Neural progenitor cell (in vitro differentiated cells): Measurements from ENCODE around the gene SHC3. TPM values are rescaled to one million over a fixed set of nuclear protein-coding genes. Genes with fewer than 3 reads are reported as not detected.

Source experiments
- DNase-seq: peaks from one replicate; pipeline ENCODE4 v3.0.0-alpha.2; 2016; ENCODE audit warnings: low spot score
- H2AFZ ChIP-seq: fragments of 200-600 bp; sonication (generic); replicated peaks from 2 replicates; pipeline ENCODE4 v1.6.1; 2016; ENCODE audit warnings: antibody characterized with exemption
- H3F3A ChIP-seq: fragments of 200-600 bp; sonication (generic); 2 replicates; pipeline ENCODE4 v1.6.1; 2016; ENCODE audit warnings: antibody characterized with exemption, low read depth
- H3K27ac ChIP-seq: fragments of 200-600 bp; sonication (generic); 2 replicates; pipeline ENCODE4 v1.5.1; 2016; ENCODE audit warnings: mild to moderate bottlenecking
- H3K27me3 ChIP-seq: fragments of 200-600 bp; sonication (generic); 2 replicates; pipeline ENCODE4 v1.6.1; 2016; ENCODE audit warnings: mild to moderate bottlenecking, moderate library complexity
- H3K36me3 ChIP-seq: fragments of 200-600 bp; sonication (generic); 2 replicates; pipeline ENCODE4 v1.5.1; 2016
- H3K4me1 ChIP-seq: fragments of 200-600 bp; sonication (generic); 2 replicates; pipeline ENCODE4 v1.6.1; 2016; ENCODE audit warnings: mixed run types
- H3K4me2 ChIP-seq: fragments of 200-600 bp; sonication (generic); 2 replicates; pipeline ENCODE4 v1.6.1; 2016
- H3K4me3 ChIP-seq: fragments of 200-600 bp; sonication (generic); 2 replicates; pipeline ENCODE4 v1.5.1; 2016
- H3K79me2 ChIP-seq: fragments of 200-600 bp; sonication (generic); 2 replicates; pipeline ENCODE4 v1.6.1; 2016; ENCODE audit warnings: low read depth
- H3K9ac ChIP-seq: fragments of 200-600 bp; sonication (generic); 2 replicates; pipeline ENCODE4 v1.6.1; 2016
- H3K9me3 ChIP-seq: fragments of 200-600 bp; sonication (generic); 2 replicates; pipeline ENCODE4 v1.5.1; 2016; ENCODE audit warnings: low read depth
- H4K20me1 ChIP-seq: fragments of 200-600 bp; sonication (generic); 2 replicates; pipeline ENCODE4 v1.6.1; 2016; ENCODE audit warnings: low read depth
- H3K27ac Mint-ChIP-seq: 3 replicates; pipeline ENCODE4 v1.8.0; 2021; ENCODE audit warnings: mixed read lengths
- H3K27me3 Mint-ChIP-seq: 2 replicates; pipeline ENCODE4 v1.8.0; 2022; ENCODE audit warnings: low read depth, mild to moderate bottlenecking, inconsistent platforms, moderate library complexity, mixed read lengths; ENCODE audit not compliant: insufficient read depth
- H3K36me3 Mint-ChIP-seq: 3 replicates; pipeline ENCODE4 v1.8.0; 2021; ENCODE audit warnings: mixed read lengths
- H3K4me1 Mint-ChIP-seq: 3 replicates; pipeline ENCODE4 v1.8.0; 2021; ENCODE audit warnings: mixed read lengths
- H3K4me3 Mint-ChIP-seq: 3 replicates; pipeline ENCODE4 v1.8.0; 2021; ENCODE audit warnings: mild to moderate bottlenecking, moderate library complexity, mixed read lengths
- H3K9me3 Mint-ChIP-seq: 3 replicates; pipeline ENCODE4 v1.8.0; 2020; ENCODE audit warnings: mixed read lengths
- CTCF ChIP-seq: fragments of 200-600 bp; sonication (generic); IDR thresholded peaks from 2 replicates; pipeline ENCODE4 v1.5.1; 2017; ENCODE audit warnings: antibody characterized with exemption, mild to moderate bottlenecking
- EZH2 ChIP-seq: fragments of 200-600 bp; sonication (generic); IDR thresholded peaks from 2 replicates; pipeline ENCODE4 v1.6.1; 2017; ENCODE audit warnings: antibody characterized with exemption, mild to moderate bottlenecking, moderate library complexity
- EZH2phosphoT487 ChIP-seq: fragments of 200-600 bp; sonication (generic); IDR thresholded peaks from 2 replicates; pipeline ENCODE4 v1.6.1; 2017; ENCODE audit warnings: antibody characterized with exemption
- total RNA-seq: library from RNA; depleted of rRNA; stranded (reverse); fragments of >200 nt; gene quantifications from 2 replicates; pipeline ENCODE4 v1.2.3, GENCODE V29; 2015; ENCODE audit warnings: low replicate concordance

SHC3 gene
- total RNA-seq, 1 donor from 2014 or later, result 0.64 TPM

DNA sequence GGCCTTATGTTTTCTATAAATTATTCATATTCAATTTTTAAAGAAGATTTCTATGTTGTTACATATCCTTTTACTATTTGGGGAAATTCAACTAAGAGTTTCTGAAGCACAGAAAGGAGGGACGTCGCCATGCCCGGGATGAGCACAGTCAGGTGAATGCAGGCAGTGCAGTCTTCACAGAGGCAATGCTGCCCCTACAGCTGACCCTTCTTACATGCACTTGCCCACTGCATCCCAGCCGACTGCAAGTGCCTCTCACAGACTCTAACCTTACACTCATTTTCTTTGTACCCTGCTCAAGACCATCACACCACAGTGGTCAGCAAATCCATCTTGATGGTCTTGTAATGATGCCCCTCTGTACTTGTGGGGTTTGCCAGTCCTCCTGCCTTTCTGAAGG lies 73.8 kb downstream of the SHC3 start:
- Histone ChIP-seq H3K27ac (no peak overlapping the region), H3K4me2 (no peak overlapping the region), H4K20me1 (no peaks in the 10 kb centered on the region), H3K9ac (no peak overlapping the region), H3K36me3 (no peaks in the 10 kb centered on the region), H2AFZ (no peak overlapping the region), H3K4me1 (no peaks in the 10 kb centered on the region), H3K27me3 (no peaks in the 10 kb centered on the region), H3K4me3 (no peak overlapping the region), H3F3A (no peaks in the 10 kb centered on the region), H3K9me3 (no peaks in the 10 kb centered on the region), H3K79me2 (no peaks in the 10 kb centered on the region)
- TF ChIP-seq EZH2 (no peak), CTCF (peak; percentile 10), EZH2phosphoT487 (no peak)
- Mint-ChIP-seq H3K4me3 (no peak overlapping the region), H3K9me3 (no peaks in the 10 kb centered on the region), H3K4me1 (peaks cover 4% of the 10 kb centered on the region), H3K36me3 (peaks cover 40% of the 10 kb centered on the region), H3K27ac (no peak overlapping the region), H3K27me3 (no peaks in the 10 kb centered on the region)
- no peak for DNase-seq

- Histone ChIP-seq H2AFZ (no peak overlapping the region), H3K4me2 (no peak overlapping the region), H3K79me2 (no peaks in the 10 kb centered on the region), H3K27me3 (no peaks in the 10 kb centered on the region), H3K9me3 (no peaks in the 10 kb centered on the region), H3K27ac (no peak overlapping the region), H3F3A (no peaks in the 10 kb centered on the region), H3K36me3 (no peaks in the 10 kb centered on the region), H3K4me3 (no peak overlapping the region), H4K20me1 (no peaks in the 10 kb centered on the region), H3K4me1 (no peaks in the 10 kb centered on the region), H3K9ac (no peak overlapping the region)
- H3K27me3 Mint-ChIP-seq, result no peaks in the 10 kb centered on the region
- peaks cover 37% of the 10 kb centered on the region for H3K36me3 Mint-ChIP-seq
- TF ChIP-seq EZH2phosphoT487 (no peak), EZH2 (no peak)
- H3K4me1 Mint-ChIP-seq, result no peaks in the 10 kb centered on the region
- H3K27ac Mint-ChIP-seq, result no peak overlapping the region
- H3K4me3 Mint-ChIP-seq, result no peak overlapping the region
- DNase-seq, result no peak
- no peaks in the 10 kb centered on the region for H3K9me3 Mint-ChIP-seq
Observed at GRCh38 chr9:89097219-89097618, 81.4 kb downstream of the SHC3 start.

DNA sequence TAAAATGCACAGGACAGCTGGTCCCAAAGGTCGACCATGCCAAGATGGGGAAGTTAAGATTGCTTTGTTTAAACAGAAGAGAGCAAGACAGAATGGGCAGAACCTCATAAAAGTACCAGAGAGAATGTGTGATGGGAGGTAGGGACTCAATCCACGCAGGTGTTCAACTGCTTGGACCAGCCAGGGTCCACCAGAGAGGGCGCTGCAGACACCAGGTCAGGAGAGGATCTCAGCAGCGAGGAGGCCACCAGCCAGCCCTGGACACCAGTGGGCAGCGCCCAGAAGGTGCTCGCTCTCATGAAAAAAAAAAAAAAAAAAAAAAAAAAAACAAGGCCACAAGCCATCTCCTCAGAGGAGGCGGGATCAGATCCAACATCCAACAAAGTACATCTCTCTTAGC lies 81.8 kb downstream of the SHC3 start:
- Histone ChIP-seq H3K79me2 (no peaks in the 10 kb centered on the region), H3K9me3 (no peaks in the 10 kb centered on the region), H3K36me3 (no peaks in the 10 kb centered on the region), H3K4me1 (no peaks in the 10 kb centered on the region), H3K27me3 (no peaks in the 10 kb centered on the region), H2AFZ (no peak overlapping the region), H3F3A (no peaks in the 10 kb centered on the region), H4K20me1 (no peaks in the 10 kb centered on the region), H3K27ac (no peak overlapping the region), H3K4me2 (no peak overlapping the region), H3K9ac (no peak overlapping the region), H3K4me3 (no peak overlapping the region)
- Mint-ChIP-seq H3K27me3 (no peaks in the 10 kb centered on the region), H3K4me3 (no peak overlapping the region), H3K27ac (no peak overlapping the region), H3K36me3 (peaks cover 34% of the 10 kb centered on the region), H3K9me3 (no peaks in the 10 kb centered on the region), H3K4me1 (no peaks in the 10 kb centered on the region)
- TF ChIP-seq EZH2phosphoT487 (no peak), CTCF (peak; percentile 32)
- DNase-seq, result no peak

GRCh38 chr9:89095761-89096528 lies 82.7 kb downstream of the SHC3 start:
- H3K4me2 ChIP-seq, result no peak overlapping the region
- H4K20me1 ChIP-seq, result no peaks in the 10 kb centered on the region
- no peaks in the 10 kb centered on the region for H3K9me3 Mint-ChIP-seq
- no peaks in the 10 kb centered on the region for H3K79me2 ChIP-seq
- no peaks in the 10 kb centered on the region for H3K27me3 ChIP-seq
- no peak overlapping the region for H3K4me3 ChIP-seq
- no peaks in the 10 kb centered on the region for H3K4me1 Mint-ChIP-seq
- no peak overlapping the region for H3K9ac ChIP-seq
- H3K27ac Mint-ChIP-seq, result peak overlapping the region; percentile 48
- peaks cover 39% of the 10 kb centered on the region for H3K36me3 Mint-ChIP-seq
- no peaks in the 10 kb centered on the region for H3K9me3 ChIP-seq
- H3K27me3 Mint-ChIP-seq, result no peaks in the 10 kb centered on the region
- H2AFZ ChIP-seq, result no peak overlapping the region
- no peaks in the 10 kb centered on the region for H3F3A ChIP-seq
- H3K4me1 ChIP-seq, result no peaks in the 10 kb centered on the region
- TF ChIP-seq CTCF (no peak), EZH2phosphoT487 (no peak), EZH2 (no peak)
- H3K36me3 ChIP-seq, result no peaks in the 10 kb centered on the region
- DNase-seq, result no peak
- H3K27ac ChIP-seq, result no peak overlapping the region
- H3K4me3 Mint-ChIP-seq, result no peak overlapping the region
